Measurements from ENCODE around the gene ACTR10. TPM values are rescaled to one million over a fixed set of nuclear protein-coding genes. Genes with fewer than 3 reads are reported as not detected.

Gene ACTR10
- total and polyA plus RNA-seq, 2 of the 8 experiments (the other 6 are each of a cell fraction or from before 2014, with no cell fraction given), result 15.4 to 34.6 TPM

DNA sequence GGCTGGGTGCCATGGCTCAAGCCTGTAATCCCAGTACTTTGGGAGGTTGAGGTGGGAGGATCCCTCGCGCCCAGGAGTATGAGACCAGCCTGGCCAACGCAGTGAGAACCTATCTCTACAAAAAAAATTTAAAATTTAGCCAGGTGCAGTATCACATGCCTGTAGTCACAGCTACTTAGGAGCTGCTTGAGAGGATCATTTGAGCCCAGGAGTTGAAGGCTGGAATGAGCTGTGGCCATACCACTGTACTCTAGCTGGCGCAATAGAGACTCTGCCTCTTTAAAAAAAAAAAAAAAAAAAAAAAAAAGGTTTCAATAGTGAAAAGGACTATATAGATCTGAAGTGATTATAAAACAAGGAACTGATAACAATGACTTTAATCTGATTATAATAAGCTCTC lies 58.2 kb downstream of the ACTR10 start:
- Histone ChIP-seq H3K4me1 (replicated peaks in 1 of 4; ENCODE audit: control insufficient read depth in 3 of 4, insufficient read depth in 4 of 4, low read length in 3 of 4) (no peaks in the 10 kb centered on the region), H3K14ac (ENCODE audit: insufficient read length) (no peak overlapping the region), H2BK20ac (ENCODE audit: low read length) (no peak overlapping the region), H2AFZ (ENCODE audit: low read length) (no peak overlapping the region), H4K5ac (ENCODE audit: insufficient read length, low read depth, low read length) (no peak overlapping the region), H2BK15ac (ENCODE audit: low read length) (no peak overlapping the region), H4K8ac (ENCODE audit: extremely low read depth, insufficient read depth, low read length) (no peak overlapping the region), H3K56ac (replicated peaks; ENCODE audit: insufficient read length, low read depth, low read length) (no peak overlapping the region), H3K4ac (replicated peaks; ENCODE audit: insufficient read length, low read depth, low read length) (no peak overlapping the region), H3K4me2 (ENCODE audit: insufficient read depth in 1 of 2, low read depth in 2 of 2, low read length in 2 of 2) (no peak overlapping the region), H4K20me1 (replicated peaks in 1 of 2; ENCODE audit: control insufficient read depth in 1 of 2, insufficient read depth in 2 of 2, low read length in 2 of 2) (no peaks in the 10 kb centered on the region), H3K36me3 (ENCODE audit: control insufficient read depth in 2 of 4, insufficient read depth in 4 of 4, low read length in 3 of 4) (peaks cover 6 to 80% (median 40%) of the 10 kb centered on the region in 4 experiments; a peak in 7 of 8 replicates), H2AK5ac (ENCODE audit: low read depth, low read length) (no peak overlapping the region), H3K79me1 (ENCODE audit: low read depth, low read length) (no peaks in the 10 kb centered on the region; the same call in 1 of the 2 replicates), H3K27ac (ENCODE audit: low read depth, low read length) (no peak overlapping the region), H3K79me2 (ENCODE audit: control insufficient read depth in 1 of 2, insufficient read depth in 2 of 2, low read length in 2 of 2) (no peaks in the 10 kb centered on the region; a peak in 1 of 4 replicates), H4K91ac (replicated peaks; ENCODE audit: insufficient read length, low read length) (no peak overlapping the region), H2BK5ac (ENCODE audit: low read depth, low read length) (no peak overlapping the region), H2BK12ac (ENCODE audit: low read depth, low read length) (no peak overlapping the region), H3K9me3 (ENCODE audit: insufficient read depth in 2 of 2, low read depth in 1 of 2, low read length in 1 of 2) (no peaks in the 10 kb centered on the region), H3K4me3 (ENCODE audit: extremely low read depth in 1 of 4, insufficient read depth in 2 of 4, low read depth in 3 of 4, low read length in 4 of 4) (no peak overlapping the region), H3K27me3 (replicated peaks in 1 of 4; ENCODE audit: control insufficient read depth in 3 of 4, extremely low read depth in 1 of 4, insufficient read depth in 3 of 4, low read length in 3 of 4) (no peaks in the 10 kb centered on the region), H3K23ac (ENCODE audit: insufficient read length) (no peak overlapping the region), H3K9ac (replicated peaks in 1 of 4; ENCODE audit: extremely low read depth in 1 of 4, low read depth in 3 of 4, low read length in 3 of 4) (no peak overlapping the region), H3K23me2 (ENCODE audit: low read depth, low read length) (no peaks in the 10 kb centered on the region), H3K18ac (ENCODE audit: extremely low read depth, low read length) (no peak overlapping the region), H2BK120ac (replicated peaks; ENCODE audit: low read depth, low read length) (no peak overlapping the region)
- TF ChIP-seq EP300 (IDR thresholded peaks at IDR 0.05; ENCODE audit: borderline replicate concordance in 1 of 2, low read depth in 2 of 2, low read length in 2 of 2) (no peak), RFX5 (IDR thresholded peaks at IDR 0.05; ENCODE audit: borderline replicate concordance, low read depth, low read length) (no peak), KDM4A (IDR thresholded peaks at IDR 0.05; ENCODE audit: low read depth, low read length, severe bottlenecking) (no peak), ASH2L (IDR thresholded peaks at IDR 0.05; ENCODE audit: low read length) (no peak), TAF1 (IDR thresholded peaks at IDR 0.05; ENCODE audit: low read depth, low read length) (no peak), BCL11A (IDR thresholded peaks at IDR 0.05; ENCODE audit: low read depth in 2 of 2, low read length in 2 of 2) (no peak)
- no peak for DNase-seq (ENCODE audit: low read depth in 1 of 2, low spot score in 2 of 2)
- 94% methylated on average over 4 of the region's 4 CpGs; no CpG with 5 or more reads in 1 of the 2 experiments for WGBS, 2 experiments (ENCODE audit: extremely low coverage in 1 of 2, insufficient coverage in 1 of 2, insufficient read length in 1 of 2, insufficient replicate concordance in 2 of 2, low coverage in 1 of 2, low lambda C conversion rate in 2 of 2, missing lambda C conversion rate in 1 of 2)
- ChIA-PET CTCF (ENCODE audit: partially characterized antibody) (interaction anchor here (0.7 to 1.9 kb wide), 3 partner anchors 11 to 17 kb away, joined by 3 to 6 read pairs (median 3); partner anchors contain the start of gene PSMA3), POLR2A (ENCODE audit: partially characterized antibody) (interaction anchor here (0.5 to 1.6 kb wide), 7 partner anchors 15 to 89 kb away, joined by 3 to 5 read pairs (median 3); partner anchors contain the start of gene ARID4A)
- no peak for FAIRE-seq
